ENCODE data around the gene DPH7. TPM values are rescaled to one million over a fixed set of nuclear protein-coding genes. Genes with fewer than 3 reads are reported as not detected.

The DPH7 gene
- total and polyA plus RNA-seq, 2 of the 8 experiments (the other 6 are each of a cell fraction or from before 2014, with no cell fraction given) = 44.6 to 45.5 TPM

DNA sequence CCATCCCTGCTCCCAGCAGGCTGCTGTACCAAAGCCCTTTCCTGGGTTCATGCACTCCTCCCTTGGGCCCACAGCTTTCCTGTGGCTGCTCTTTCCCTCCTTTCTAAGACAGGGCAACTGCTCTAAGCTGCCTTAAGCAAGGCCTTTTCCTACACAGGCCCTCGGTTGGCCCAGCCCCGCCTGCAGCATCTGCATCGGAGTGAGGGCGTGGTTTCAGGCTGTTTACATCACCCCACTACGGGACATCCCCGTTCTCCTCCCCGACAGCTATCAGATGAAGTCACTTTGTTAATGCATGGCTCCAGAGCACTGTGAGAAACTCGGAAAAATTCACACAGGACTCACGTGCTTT is 3.4 kb downstream of the DPH7 start (continued):
- TF ChIP-seq RBBP5 (IDR thresholded peaks at IDR 0.05; ENCODE audit: borderline replicate concordance, low read depth, low read length) (no peak), TAF1 (IDR thresholded peaks at IDR 0.05; ENCODE audit: low read depth, low read length) (no peak), POLR2A (IDR thresholded peaks at IDR 0.05; ENCODE audit: control extremely low read depth in 1 of 2, low read depth in 2 of 2, low read length in 2 of 2) (no peak), POLR2AphosphoS5 (IDR thresholded peaks at IDR 0.05; ENCODE audit: low read depth, low read length) (no peak), PHF8 (conservative IDR thresholded peaks at IDR 0.05; ENCODE audit: low read depth, low read length) (no peak), CTBP2 (IDR thresholded peaks at IDR 0.05; ENCODE audit: borderline replicate concordance, insufficient read depth, insufficient read length, low read length) (no peak), SUZ12 (IDR thresholded peaks at IDR 0.05; ENCODE audit: low read length) (no peak)
